GM19328 (cell line): ENCODE measurements around the gene RPRD1B.

ENCODE experiments used
- ATAC-seq: cut with Tn5 transposase; IDR thresholded peaks from one replicate; pipeline ENCODE4 v1.9.1; 2021; ENCODE audit warnings: mild to moderate bottlenecking, moderate library complexity; ENCODE audit not compliant: unreplicated experiment

The RPRD1B gene

GRCh38 chr20:38132910-38133501 is 99.5 kb downstream of the RPRD1B start:
- ATAC-seq = no peak

DNA sequence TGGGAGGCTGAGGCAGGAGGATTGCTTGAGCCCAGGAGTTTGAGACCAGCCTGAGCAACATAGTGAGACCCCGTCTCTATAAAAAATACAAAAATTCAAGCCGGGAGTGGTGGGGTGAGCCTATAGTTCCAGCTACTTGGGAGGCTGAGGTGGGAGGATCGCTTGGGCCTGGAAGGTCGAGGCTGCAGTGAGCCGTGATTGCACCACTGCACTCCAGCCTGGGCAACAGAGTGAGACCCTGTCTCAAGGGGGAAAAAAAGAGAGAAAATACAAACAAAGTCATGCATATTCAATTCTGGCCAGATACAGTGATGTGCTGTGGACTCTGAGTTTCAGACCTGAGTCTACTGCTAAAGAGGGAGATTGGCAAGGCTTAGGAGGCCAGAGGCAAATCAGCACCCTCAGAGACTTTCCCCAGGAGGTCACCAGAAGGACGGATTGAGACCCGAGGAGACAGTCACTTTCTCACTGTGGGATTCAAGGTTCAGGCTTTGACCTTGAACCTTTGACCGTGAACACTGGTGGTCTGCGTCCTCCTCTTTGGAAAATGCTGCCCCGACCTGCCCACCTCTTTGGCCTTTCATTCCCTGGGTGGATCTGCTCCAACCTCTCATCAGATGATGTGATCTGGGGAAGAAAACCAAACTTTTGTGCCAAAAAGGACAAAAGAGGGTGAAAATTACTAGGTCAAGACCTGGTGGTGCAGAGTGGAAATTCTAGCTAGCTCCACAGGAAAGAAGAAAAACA is 100.3 kb downstream of the RPRD1B start:
- ATAC-seq = no peak

DNA sequence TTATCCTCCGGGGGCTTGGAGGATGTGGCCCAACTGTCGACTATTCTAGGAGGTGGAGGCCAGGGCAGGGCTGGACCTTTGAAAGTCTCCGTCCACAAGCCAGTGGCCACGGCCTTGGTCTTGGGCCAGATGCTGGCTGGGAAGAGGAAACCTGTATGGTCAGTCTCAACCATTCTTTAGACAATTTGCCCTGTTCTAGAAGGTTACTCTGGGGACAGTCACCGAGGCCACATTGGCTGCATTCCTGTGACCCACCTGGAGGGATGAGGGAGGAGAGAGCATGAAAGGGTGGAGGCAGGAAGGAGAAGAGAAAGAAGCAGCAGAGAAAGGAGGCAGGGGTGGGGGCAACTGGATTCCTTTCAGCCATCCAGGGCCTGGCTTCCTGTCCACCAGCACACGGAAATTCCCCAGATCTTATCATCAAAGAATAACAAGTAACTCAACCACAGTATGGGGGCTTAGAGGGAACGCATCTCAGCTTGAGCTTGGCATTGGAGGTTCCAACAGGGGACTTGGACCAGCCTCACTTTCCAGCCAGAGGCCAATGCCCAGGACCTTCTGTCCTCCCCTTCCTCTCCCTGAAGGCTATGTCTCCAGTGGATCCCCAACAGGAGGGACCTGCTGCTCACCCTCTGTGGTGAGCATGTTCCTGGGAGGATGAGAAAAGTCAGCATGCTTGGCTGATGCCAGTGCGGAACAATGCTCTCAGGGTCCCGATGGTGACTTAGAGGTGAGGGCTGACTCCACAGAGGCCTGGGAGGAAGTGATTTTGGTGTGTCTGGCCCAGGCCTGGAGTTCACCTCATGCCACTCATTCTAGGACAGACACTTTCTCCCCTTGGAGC is 101.1 kb downstream of the RPRD1B start:
- ATAC-seq = no peak

DNA sequence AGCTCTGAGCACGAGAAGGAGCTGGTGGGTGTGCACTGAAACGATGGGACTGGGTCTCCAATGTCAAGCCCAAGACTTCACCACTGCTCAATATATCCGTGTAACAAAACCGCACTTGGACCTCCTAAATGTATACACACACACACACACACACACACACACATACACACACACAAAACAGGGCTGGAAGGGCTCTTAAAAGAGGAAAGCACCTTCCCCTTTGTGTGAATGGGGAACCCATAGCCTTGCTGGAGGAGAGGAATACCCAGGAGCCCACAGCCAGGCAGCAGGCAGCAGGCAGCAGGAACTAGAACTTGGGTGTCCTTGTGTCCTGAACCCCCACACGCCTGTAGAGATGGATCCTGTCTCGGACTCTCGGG is 101.7 kb downstream of the RPRD1B start:
- ATAC-seq = no peak

DNA sequence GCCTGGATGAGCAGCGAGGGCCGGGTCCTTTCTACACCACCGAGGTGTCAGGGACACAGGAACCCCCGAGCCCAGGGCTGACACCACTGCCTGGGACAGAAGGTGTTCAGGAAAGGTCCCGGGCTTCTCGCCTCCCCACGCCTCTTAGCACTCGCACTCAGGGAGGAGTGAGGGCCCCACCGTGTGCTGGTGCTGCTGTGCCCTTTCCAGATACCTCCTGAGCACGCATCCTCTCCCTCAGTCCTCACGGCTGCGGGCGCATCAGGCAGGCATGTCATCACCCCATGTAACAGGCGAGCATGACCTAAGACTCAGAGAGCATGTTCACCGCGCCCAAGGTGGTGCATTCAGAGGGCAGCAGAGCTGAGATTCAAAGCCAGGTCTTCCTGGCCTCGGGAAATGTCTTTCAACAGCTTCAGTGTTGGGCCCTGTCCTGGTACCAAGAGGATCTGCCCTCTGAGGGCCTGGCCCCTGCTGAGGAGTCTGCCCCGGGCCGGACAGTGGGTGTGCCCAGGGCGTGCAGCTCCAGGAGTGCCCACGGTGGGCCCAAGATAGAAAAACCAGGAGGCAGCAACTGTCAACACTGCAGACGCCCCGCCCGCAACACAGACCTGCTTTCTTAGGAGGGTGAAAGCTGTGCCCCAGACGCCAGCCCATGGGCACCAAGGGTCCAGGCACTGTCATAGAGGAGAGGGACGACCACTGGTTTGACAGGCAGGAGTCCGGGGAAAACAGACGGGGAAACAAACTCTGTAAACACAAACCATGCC is 102.3 kb downstream of the RPRD1B start:
- ATAC-seq = no peak

GRCh38 chr20:38136421-38137245 is 103.1 kb downstream of the RPRD1B start:
- no peak for ATAC-seq

DNA sequence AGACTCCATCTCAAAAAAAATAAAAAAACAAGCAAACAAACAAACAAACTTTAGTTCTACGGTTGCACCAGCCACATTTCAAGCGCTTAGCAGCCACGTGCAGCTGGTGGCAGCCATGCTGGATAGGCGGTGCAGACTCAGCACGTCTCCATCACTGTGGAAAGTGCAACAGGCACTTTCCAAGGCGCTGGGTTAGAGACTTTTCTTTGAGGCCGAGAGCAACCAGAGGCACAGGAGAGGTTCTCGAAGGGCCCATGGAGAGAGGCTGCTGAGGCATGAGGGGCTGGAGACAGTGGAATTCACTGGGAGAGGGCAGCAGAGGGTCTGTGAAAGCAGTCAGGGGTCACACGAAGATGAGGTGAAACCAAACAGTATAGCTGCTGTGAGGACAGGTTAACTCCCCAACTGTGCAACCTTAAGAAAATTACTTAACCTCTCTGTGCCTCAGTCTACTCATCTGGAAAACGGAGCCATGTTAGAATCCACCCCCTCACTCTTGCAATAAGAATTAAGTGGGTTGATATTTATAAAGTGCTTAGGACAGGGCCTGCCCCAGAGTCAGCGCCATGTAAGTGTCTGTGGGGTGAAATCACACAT is 104.0 kb downstream of the RPRD1B start:
- ATAC-seq = no peak

GRCh38 chr20:38138086-38138778 is 104.7 kb downstream of the RPRD1B start:
- ATAC-seq = no peak

DNA sequence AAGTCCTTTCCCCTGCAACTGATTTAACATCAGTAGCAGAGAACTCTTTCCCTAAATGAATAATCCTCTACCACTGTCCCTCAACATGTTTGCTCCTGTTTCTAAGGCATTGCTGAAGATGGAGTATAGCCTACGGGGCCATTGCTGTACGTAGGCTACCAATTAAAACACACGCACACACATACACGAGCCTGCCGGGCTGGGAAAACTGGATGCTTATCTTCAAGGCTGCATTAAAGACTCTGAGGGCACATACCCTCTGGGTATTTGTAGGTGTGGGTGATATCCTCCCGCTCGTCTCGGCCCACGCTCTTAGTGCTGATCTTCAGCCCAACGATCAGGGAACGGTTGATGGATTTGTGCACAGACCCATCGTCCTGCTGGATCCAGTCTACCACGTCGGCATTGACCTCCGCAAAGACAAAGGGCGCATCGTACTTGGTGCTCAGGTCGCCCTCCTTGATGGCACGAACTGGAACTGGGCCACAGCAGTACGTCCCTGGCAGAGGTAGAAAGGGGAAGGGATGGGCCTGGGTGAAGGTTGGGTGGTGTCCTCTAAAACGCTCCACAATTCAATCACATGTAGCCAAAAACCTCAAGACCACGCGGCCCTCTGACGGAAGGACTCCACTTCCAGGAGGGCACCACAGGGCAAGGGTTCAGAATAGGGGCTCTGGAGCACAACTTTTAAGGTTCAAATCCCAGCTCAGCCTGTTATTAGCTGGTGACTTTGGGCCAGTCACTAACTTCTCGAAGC is 105.8 kb downstream of the RPRD1B start:
- ATAC-seq = no peak

GRCh38 chr20:38139977-38140753 is 106.6 kb downstream of the RPRD1B start:
- ATAC-seq = no peak

- no peak for ATAC-seq
These were observed 107.8 kb downstream of the RPRD1B start for GRCh38 chr20:38141204-38141888.
